Endothelial cell of umbilical vein (primary cell): ENCODE measurements around the gene PLEKHG2. TPM values are rescaled to one million over a fixed set of nuclear protein-coding genes. Genes with fewer than 3 reads are reported as not detected.

ENCODE experiments used
- BruUV-seq: library from RNA; stranded (reverse); fragments of 400-500 nt; replicated peaks from 2 replicates; lab custom pipeline; 2021; lab: Mats Ljungman, UMichigan
- CTCF ChIA-PET: fragments of 300-600, 350-600 bp; sonication (Branson Sonifier 250); formaldehyde crosslinking; loops from one replicate; lab custom pipeline; 2021; ENCODE audit warnings: antibody characterized with exemption, inconsistent platforms; lab: Charles Lee
- POLR2A ChIA-PET: fragments of 300-600, 350-600 bp; sonication (Branson Sonifier 250); formaldehyde crosslinking; loops from one replicate; lab custom pipeline; 2021; ENCODE audit warnings: antibody characterized with exemption, inconsistent platforms; lab: Charles Lee
- DNase-seq: peaks from one replicate; pipeline ENCODE4 v3.0.0-alpha.2; 2011; ENCODE audit warnings: low read depth, low spot score
- FAIRE-seq: peaks from 2 replicates; lab custom pipeline; 2011; peaks lifted over from hg19 to GRCh38; lab: Jason Lieb, UNC
- H2AFZ ChIP-seq: 2 replicates; pipeline ENCODE4 v1.6.0; 2012; ENCODE audit warnings: low read depth, low read length, control low read depth, inconsistent platforms
- H3K27ac ChIP-seq: 2 replicates; pipeline ENCODE4 v1.5.1; 2011; ENCODE audit warnings: low read depth, mild to moderate bottlenecking, control low read depth, low read length, moderate library complexity; ENCODE audit not compliant: insufficient read depth
- H3K27me3 ChIP-seq, 2 experiments: 2 replicates each; pipeline versions ENCODE4 v1.6.0 to v1.6.1; 2011; ENCODE audit warnings: low read length in 2 of 2, mixed read lengths in 1 of 2; ENCODE audit not compliant: control insufficient read depth in 2 of 2, insufficient read depth in 2 of 2
- H3K36me3 ChIP-seq, 2 experiments: 2 replicates in 1 of 2; 3 replicates in 1 of 2; pipeline ENCODE4 v1.5.1; 2011; ENCODE audit warnings: low read length in 2 of 2, mild to moderate bottlenecking in 1 of 2, moderate library complexity in 1 of 2; ENCODE audit not compliant: control insufficient read depth in 2 of 2, insufficient read depth in 2 of 2; ENCODE audit errors: extremely low read depth in 1 of 2
- H3K4me1 ChIP-seq: 3 replicates; pipeline ENCODE4 v1.5.1; 2011; ENCODE audit warnings: mild to moderate bottlenecking, low read length; ENCODE audit not compliant: control insufficient read depth, insufficient read depth; ENCODE audit errors: extremely low read depth
- H3K4me2 ChIP-seq: 2 replicates; pipeline ENCODE4 v1.6.1; 2011; ENCODE audit warnings: low read length, control low read depth, mixed read lengths; ENCODE audit not compliant: insufficient read depth
- H3K4me3 ChIP-seq, 3 experiments: fragments of 200-600 bp in 1 of 3; sonication (generic), shearing (Covaris generic) in 1 of 3; replicated peaks in 1 of 3; 2 replicates each; pipeline ENCODE4 v1.5.1; 2011 to 2016; ENCODE audit warnings: control low read depth in 3 of 3, low read length in 3 of 3, mild to moderate bottlenecking in 2 of 3, inconsistent platforms in 1 of 3, low read depth in 1 of 3, moderate library complexity in 1 of 3; ENCODE audit not compliant: insufficient read depth in 1 of 3
- H3K79me2 ChIP-seq: 2 replicates; pipeline ENCODE4 v1.6.0; 2012; ENCODE audit warnings: low read length, inconsistent platforms; ENCODE audit not compliant: control insufficient read depth, insufficient read depth
- H3K9ac ChIP-seq: replicated peaks from 2 replicates; pipeline ENCODE3; 2011; ENCODE audit warnings: low read length, control low read depth; ENCODE audit not compliant: insufficient read depth; ENCODE audit errors: extremely low read depth
- H3K9me1 ChIP-seq: replicated peaks from 3 replicates; pipeline ENCODE4 v1.6.0; 2011; ENCODE audit warnings: mild to moderate bottlenecking, low read length; ENCODE audit not compliant: control insufficient read depth, insufficient read depth; ENCODE audit errors: extremely low read depth
- H3K9me3 ChIP-seq: replicated peaks from 2 replicates; pipeline ENCODE4 v1.5.1; 2012; ENCODE audit warnings: low read length, inconsistent platforms; ENCODE audit not compliant: control insufficient read depth, insufficient read depth
- H4K20me1 ChIP-seq: replicated peaks from 2 replicates; pipeline ENCODE3; 2011; ENCODE audit warnings: mild to moderate bottlenecking, low read length; ENCODE audit not compliant: control insufficient read depth, insufficient read depth; ENCODE audit errors: extremely low read depth
- CTCF ChIP-seq, 2 donors: IDR thresholded peaks; 1 replicate in 1 of 2; 2 replicates in 1 of 2; pipeline ENCODE4 v1.5.1; 2011; ENCODE audit warnings: low read length in 2 of 2, mild to moderate bottlenecking in 2 of 2, moderate library complexity in 2 of 2, control low read depth in 1 of 2, inconsistent platforms in 1 of 2, low read depth in 1 of 2; ENCODE audit not compliant: insufficient read depth in 1 of 2; ENCODE audit errors: extremely low read depth in 1 of 2
- EZH2 ChIP-seq: IDR thresholded peaks from 2 replicates; pipeline ENCODE4 v1.6.1; 2012; ENCODE audit warnings: borderline replicate concordance, low read depth, mild to moderate bottlenecking, moderate library complexity, low read length, inconsistent platforms; ENCODE audit not compliant: severe bottlenecking
- FOS ChIP-seq: IDR thresholded peaks from 2 replicates; pipeline ENCODE4 v1.6.1; 2011; ENCODE audit warnings: mild to moderate bottlenecking, low read length, moderate library complexity, borderline replicate concordance; ENCODE audit not compliant: insufficient read depth
- GATA2 ChIP-seq: IDR thresholded peaks from 2 replicates; pipeline ENCODE4 v1.7.0; 2011; ENCODE audit warnings: low read depth, mild to moderate bottlenecking, moderate library complexity, mixed read lengths, low read length; ENCODE audit not compliant: insufficient read length, insufficient read depth
- MAX ChIP-seq: IDR thresholded peaks from 2 replicates; pipeline ENCODE4 v1.6.1; 2011; ENCODE audit not compliant: insufficient read depth, insufficient read length
- MYC ChIP-seq: IDR thresholded peaks from one replicate; pipeline ENCODE4 v1.6.1; 2011; ENCODE audit warnings: mild to moderate bottlenecking, low read depth, low read length
- POLR2A ChIP-seq: IDR thresholded peaks from 2 replicates; pipeline ENCODE4 v1.6.1; 2012; ENCODE audit warnings: low read depth, mild to moderate bottlenecking, control low read depth, low read length
- POLR2AphosphoS5 ChIP-seq: IDR thresholded peaks from 2 replicates; pipeline ENCODE4 v1.6.1; 2012; ENCODE audit warnings: low read depth, mild to moderate bottlenecking, control low read depth, low read length, moderate library complexity; ENCODE audit not compliant: insufficient read depth
- dilution Hi-C: fragments of 300-500 bp; cut with MboI; formaldehyde crosslinking; loops from one replicate; pipeline ENCODE4 v1.15.0; 2019; ENCODE audit warnings: low sequenced_read_pairs; ENCODE audit not compliant: extremely low pct_ligation_motif_present
- intact Hi-C: fragments of 100-400 bp; cut with micrococcal nuclease; formaldehyde crosslinking; loops from one replicate; pipeline ENCODE4 v1.10.0; 2022
- polyA plus RNA-seq, 4 experiments: library from polyadenylated mRNA; depleted of rRNA in 3 of 4; stranded (reverse) in 3 of 4; unstranded in 1 of 4; fragments of >200 nt; gene quantifications; 2 replicates each; pipeline versions ENCODE4 v1.2.1 to v1.2.3, GENCODE V29; 2011 to 2012; ENCODE audit warnings: missing spikeins in 1 of 4
- total RNA-seq: library from RNA; stranded (reverse); gene quantifications from 2 replicates; pipeline ENCODE4 v1.2.3, GENCODE V29; 2021

Gene PLEKHG2
- total and polyA plus RNA-seq, 2 donors (not counting 3 experiments of a cell fraction or from before 2014, with no cell fraction given), result 44.7 to 74.1 TPM

GRCh38 chr19:39427707-39428106 lies 15.2 kb downstream of the PLEKHG2 start:
- no peaks in the 10 kb centered on the region for H3K9me3 ChIP-seq
- H3K36me3 ChIP-seq, result peaks cover 14 to 21% of the 10 kb centered on the region in 2 experiments
- ChIA-PET CTCF (interaction anchor here (1.1 to 5.2 kb wide), 4 partner anchors 14 to 47 kb away, joined by 3 to 29 read pairs (median 4); partner anchors contain the start of gene PLEKHG2), POLR2A (interaction anchor here (0.6 to 2.5 kb wide), 3 partner anchors 8 to 17 kb away, joined by 4 to 10 read pairs (median 8); partner anchors contain the start of genes RPS16 and SUPT5H)
- H3K4me2 ChIP-seq, result no peak overlapping the region
- peaks cover 2% of the 10 kb centered on the region for H3K79me2 ChIP-seq
- no peak overlapping the region for H2AFZ ChIP-seq
- H3K9me1 ChIP-seq, result no peaks in the 10 kb centered on the region
- no TSS peak for BruUV-seq
- DNase-seq (no peak), FAIRE-seq (no peak)
- dilution Hi-C loops, result no loop called here
- no peak overlapping the region for H3K4me3 ChIP-seq
- H4K20me1 ChIP-seq, result no peaks in the 10 kb centered on the region
- no peaks in the 10 kb centered on the region for H3K27me3 ChIP-seq
- no peak overlapping the region for H3K27ac ChIP-seq
- TF ChIP-seq POLR2AphosphoS5, result no peak
- no peak for TF ChIP-seq CTCF (IDR thresholded peaks at IDR 0.05; ENCODE audit: extremely low read depth in 1 of 2, insufficient read depth in 1 of 2, low read depth in 1 of 2, low read length in 2 of 2)
- no peak for TF ChIP-seq MYC
- TF ChIP-seq FOS, result no peak
- no peak for TF ChIP-seq GATA2
- TF ChIP-seq MAX, result no peak
- no peak for TF ChIP-seq POLR2A
- TF ChIP-seq EZH2, result no peak
- peaks cover 17% of the 10 kb centered on the region for H3K4me1 ChIP-seq
- H3K9ac ChIP-seq, result no peak overlapping the region
- intact Hi-C loops, result no loop called here
